GM03348 (cell line): ENCODE measurements around the gene ITPRIPL2.

Experiments used
- DNase-seq: peaks from one replicate; pipeline ENCODE4 v3.0.0; 2012; ENCODE audit warnings: low spot score

Gene ITPRIPL2

DNA sequence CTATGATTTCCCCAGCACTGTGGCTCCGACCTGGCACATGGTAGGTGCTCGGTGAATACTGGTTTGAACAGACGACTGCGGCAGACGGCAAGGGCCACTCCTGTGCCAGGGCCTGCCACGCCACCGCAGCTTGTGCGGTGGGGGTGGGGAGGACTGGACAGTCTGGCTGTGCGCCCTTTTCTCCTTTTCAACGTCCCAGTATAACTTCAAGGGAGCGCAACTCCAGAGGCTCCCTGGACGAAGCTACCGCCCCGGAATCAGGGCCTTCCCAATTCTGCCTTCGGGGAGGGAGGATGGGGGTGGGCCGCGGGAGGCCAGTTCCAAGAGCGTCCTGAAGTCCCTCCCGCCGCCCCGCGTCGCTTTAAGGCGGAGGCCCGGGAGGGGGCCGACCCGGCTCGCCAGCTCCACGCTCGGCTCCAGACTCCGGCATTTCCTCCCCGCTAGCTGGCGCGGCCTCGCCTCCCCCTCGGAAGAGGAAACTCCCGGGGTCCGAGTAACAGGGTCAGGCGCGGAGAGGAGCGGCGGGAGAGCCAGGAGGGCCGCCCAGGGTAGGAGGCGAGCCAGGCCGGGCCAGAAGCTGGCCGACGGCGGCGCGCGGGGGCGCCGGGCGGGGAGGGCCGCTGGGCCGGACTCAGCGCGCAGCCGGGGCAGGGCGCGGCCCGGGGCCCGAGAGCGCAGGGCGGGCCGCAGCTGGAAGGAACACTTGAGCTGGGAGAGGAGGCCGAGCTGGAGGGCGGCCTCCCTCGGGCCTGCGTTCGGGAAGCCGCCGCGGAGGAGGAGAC lies at the start of gene ITPRIPL2:
ITPRIPL2 (plus strand) TSS at position 388 of the 782 bp plus-strand sequence. CDS start 498 bp downstream, outside the sequence.
- DNase-seq: peak; percentile 96

DNA sequence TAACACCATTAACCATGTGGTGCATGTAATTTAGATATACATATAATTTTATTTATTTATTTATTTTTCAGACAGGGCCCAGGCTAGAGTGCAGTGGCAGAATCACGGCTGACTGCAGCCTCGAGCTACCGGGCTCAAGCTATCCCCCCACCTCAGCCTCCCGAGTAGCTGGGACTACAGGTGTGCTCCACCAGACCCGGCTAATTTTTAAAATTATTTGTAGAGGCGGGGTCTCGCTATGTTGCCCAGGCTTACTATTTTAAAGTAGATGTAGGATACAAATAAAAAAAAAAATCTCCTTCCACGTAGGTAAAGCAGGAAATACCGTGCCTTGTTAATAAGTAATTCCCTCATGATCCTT lies 46.8 kb upstream of the ITPRIPL2 start:
- DNase-seq: no peak

- DNase-seq: peak; percentile 99
Measured at GRCh38 chr16:19067349-19068236, 46.2 kb upstream of the ITPRIPL2 start, which contains the start of gene COQ7. Gene COQ7 (plus strand): TSS chr16:19067614. CDS start chr16:19067665, 51 bp downstream.

- DNase-seq: no peak
Measured at GRCh38 chr16:19068237-19068815, 45.4 kb upstream of the ITPRIPL2 start.

GRCh38 chr16:19071811-19072777 lies 41.7 kb upstream of the ITPRIPL2 start:
- peak; percentile 60 for DNase-seq

- DNase-seq: no peak
Measured at GRCh38 chr16:19073344-19073743, 40.4 kb upstream of the ITPRIPL2 start.

GRCh38 chr16:19073863-19074262 lies 39.9 kb upstream of the ITPRIPL2 start:
- DNase-seq: no peak

GRCh38 chr16:19075511-19075910 lies 38.3 kb upstream of the ITPRIPL2 start:
- no peak for DNase-seq

DNA sequence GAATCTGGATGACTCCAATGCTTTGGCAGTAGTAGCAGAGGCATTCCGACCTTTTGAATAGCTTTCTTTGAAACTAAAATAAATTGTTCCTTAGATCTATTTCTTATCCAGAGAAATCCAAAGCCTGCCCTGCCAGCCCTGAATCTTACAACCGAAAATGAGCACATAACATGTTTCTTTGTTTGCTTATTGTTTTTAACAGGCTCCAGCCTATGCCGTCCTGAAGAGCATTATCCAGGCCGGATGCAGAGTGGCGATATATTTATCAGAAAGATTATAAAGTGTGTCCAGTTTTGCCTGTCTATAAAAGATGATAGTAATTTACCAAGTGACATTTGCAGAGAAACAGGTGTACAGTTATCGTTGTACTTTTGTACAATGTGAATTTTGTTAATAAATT lies 35.9 kb upstream of the ITPRIPL2 start:
- no peak for DNase-seq

DNA sequence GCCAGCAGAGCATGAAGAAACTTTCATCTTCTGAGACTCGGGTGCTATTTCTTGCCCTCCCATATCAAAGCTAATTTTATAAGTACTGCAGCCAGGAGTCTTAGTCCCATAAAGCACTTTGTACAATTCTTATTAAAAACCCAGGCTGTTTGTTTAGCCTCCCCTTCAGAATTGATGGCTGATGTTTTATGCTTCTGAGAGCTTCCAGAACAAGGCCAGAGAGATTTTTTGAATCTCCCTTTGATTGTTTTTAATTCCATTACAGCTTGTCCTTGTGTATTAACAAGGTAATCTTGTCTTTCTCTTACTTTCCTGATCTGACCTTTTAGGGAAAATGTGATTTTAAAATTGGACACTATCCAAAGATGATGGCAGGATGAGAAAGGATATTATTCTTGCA lies 30.1 kb upstream of the ITPRIPL2 start:
- DNase-seq: no peak

DNA sequence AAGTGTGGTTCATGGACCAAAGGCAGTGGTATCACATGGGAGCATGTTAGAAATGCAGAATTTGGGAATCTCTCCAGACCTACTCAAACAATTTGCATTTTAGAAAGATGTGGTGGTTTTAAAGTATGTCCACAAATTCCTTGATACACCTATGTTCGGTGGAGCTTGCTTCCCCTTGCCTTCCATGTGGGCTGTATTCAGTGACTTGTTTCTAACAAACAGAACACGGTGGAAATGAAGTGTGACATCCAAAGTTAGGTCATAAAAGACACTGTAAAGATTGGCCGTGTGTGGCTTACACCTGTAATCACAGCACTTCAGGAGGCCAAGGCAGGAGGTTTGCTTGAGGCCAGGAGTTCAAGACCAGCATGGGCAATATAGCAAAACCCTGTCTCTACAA lies 29.6 kb upstream of the ITPRIPL2 start:
- no peak for DNase-seq

DNA sequence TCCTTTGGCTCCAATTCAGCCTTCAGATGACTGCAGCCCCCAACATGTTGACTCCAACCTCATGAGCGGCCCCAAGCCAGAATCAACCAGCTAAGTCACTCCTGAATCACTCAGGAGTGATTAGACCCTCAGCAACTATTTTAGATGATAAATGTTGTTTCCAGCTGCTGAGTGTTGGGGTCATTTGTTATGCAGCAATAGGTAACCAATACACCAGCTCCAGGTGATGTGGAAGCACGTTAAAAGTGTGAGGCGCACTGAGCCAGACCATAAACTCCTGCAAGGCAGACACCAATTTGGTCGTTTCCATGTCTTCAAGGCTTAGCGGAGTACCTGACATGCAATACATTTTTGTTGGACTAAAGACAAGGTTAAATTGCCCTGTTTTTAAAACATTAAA lies 28.9 kb upstream of the ITPRIPL2 start:
- no peak for DNase-seq

GRCh38 chr16:19085679-19086200 lies 28.0 kb upstream of the ITPRIPL2 start:
- DNase-seq: peak; percentile 8

DNA sequence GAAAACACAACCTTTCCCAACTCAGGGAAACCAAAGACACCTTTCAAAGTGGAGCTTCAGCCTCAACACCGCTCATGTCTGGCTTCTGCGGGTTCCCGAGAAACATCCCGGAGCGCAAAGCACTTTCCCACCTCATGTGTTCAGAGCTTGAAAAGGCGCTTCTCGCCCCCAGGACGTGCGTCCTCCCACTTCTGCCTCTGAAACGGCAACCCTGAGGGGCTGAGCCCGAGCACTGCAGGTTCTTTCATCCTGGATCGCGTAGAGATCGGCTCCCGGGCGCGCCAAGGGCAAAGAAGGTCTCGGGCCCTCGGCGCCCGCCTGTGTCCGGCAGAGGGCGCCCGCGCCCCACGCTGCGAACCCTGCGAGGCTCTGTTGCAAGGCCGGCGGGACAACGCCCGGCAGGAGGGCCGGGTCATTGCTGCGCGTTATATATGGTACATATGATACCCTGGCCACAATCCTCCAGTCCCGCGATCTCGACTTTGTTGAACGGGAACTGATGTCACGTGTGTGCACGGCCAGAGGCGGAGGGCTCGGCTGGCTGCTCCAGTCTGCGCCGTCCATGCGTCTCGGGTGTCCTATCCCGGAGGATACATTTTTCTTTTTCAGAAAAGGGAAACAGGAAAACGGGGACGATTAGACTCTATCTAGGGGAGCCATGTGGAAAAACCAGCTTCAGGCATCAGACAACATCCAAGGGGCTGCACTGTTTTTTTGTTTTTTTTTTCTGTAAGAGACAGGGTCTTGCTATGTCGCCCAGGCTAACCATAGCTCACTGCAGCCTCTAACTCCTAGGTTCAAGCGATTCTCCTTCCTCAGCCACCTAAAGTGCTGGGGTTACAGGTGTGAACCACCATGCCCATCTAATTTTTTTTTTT lies 27.2 kb upstream of the ITPRIPL2 start:
- peak; percentile 92 for DNase-seq

DNA sequence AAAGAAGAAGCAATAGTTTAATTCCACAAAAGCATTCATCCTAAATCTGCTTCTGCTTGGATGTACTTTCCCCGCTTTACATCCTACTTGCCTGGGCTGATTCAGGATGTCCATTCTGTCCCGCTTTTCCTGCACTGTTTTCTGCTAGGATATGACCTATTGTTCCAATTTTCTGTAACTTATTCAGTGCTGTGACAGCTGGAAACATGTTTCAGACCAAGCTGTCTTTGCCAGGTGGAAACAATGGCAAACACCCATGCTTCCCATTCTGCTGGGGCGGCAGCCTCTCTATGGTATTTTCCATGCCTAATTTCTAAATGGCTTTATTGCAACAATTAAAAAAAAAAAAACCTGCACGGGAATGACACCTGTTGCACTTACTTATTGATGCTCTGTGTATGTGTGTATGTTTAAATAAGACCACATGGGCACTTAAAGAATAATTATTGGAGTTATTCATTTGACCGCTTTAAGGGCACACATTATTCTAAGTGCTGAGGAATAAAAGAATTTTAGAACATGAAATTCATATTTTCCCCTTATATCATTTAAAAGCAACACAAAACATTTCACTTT lies 25.3 kb upstream of the ITPRIPL2 start:
- DNase-seq: no peak

- DNase-seq: no peak
Measured at GRCh38 chr16:19089410-19089955, 24.3 kb upstream of the ITPRIPL2 start.

DNA sequence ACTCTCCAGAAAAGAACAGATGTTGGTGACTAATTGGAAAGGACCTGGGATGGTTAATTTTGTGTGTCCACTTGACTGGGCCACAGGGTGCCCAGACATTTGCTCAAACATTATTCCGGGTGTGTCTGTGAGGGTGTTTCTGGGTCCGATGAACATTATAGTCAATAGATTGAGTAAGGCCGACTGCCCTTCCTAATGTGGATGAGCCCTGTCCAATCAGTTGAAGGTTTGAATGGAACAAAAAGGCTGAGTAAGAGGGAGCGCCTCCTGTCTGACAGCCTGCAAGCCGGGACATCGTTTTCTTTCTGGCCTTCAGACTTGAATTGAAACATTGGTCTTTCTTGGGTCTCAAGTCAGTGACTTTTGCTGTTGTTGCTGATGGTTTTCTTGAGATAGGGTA lies 22.8 kb upstream of the ITPRIPL2 start:
- DNase-seq: no peak

GRCh38 chr16:19092653-19093410 lies 20.9 kb upstream of the ITPRIPL2 start:
- no peak for DNase-seq
